ENCODE data around the gene TTC32.
"Not testable (repeated sequence)": the region's sequence is repeated elsewhere in the genome, so short reads cannot be mapped to it uniquely, and the experiment has no call there.

TTC32 gene

GRCh38 chr2:19882286-19882685 lies 19.5 kb downstream of the TTC32 start:
- TF ChIP-seq, protein P1, sequence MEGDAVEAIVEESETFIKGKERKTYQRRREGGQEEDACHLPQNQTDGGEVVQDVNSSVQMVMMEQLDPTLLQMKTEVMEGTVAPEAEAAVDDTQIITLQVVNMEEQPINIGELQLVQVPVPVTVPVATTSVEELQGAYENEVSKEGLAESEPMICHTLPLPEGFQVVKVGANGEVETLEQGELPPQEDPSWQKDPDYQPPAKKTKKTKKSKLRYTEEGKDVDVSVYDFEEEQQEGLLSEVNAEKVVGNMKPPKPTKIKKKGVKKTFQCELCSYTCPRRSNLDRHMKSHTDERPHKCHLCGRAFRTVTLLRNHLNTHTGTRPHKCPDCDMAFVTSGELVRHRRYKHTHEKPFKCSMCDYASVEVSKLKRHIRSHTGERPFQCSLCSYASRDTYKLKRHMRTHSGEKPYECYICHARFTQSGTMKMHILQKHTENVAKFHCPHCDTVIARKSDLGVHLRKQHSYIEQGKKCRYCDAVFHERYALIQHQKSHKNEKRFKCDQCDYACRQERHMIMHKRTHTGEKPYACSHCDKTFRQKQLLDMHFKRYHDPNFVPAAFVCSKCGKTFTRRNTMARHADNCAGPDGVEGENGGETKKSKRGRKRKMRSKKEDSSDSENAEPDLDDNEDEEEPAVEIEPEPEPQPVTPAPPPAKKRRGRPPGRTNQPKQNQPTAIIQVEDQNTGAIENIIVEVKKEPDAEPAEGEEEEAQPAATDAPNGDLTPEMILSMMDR (IDR thresholded peaks at IDR 0.05): no peak
- H3K4me1 ChIP-seq (ENCODE audit: control insufficient read depth in 1 of 2, insufficient read depth in 1 of 2, low read depth in 1 of 2, low read length in 1 of 2): no peaks in the 10 kb centered on the region
- no peak overlapping the region for H3K27ac ChIP-seq
- H3K9me3 ChIP-seq: no peaks in the 10 kb centered on the region
- no peaks in the 10 kb centered on the region for H3K36me3 ChIP-seq
- no peak overlapping the region for H3K4me3 ChIP-seq (ENCODE audit: low read depth in 1 of 2, low read length in 1 of 2)
- H3K27me3 ChIP-seq: peaks cover 4% of the 10 kb centered on the region

DNA sequence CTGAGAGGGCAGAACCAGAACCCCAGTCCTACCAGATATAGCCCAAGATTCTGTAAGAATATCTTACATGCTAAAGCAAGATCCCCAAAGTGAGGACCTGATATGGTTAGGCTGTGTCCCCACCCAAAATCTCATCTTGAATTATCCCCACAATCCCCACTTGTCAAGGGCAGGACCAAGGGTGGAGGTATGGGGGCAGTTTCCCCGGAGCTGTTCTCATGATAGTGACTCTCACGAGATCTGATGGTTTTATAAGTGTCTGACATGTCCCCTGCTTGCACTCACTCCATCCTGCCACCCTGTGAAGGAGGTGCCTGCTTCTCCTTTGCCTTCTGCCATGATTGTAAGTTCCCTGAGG lies 19.9 kb downstream of the TTC32 start:
- H3K4me1 ChIP-seq (ENCODE audit: control insufficient read depth in 1 of 2, insufficient read depth in 1 of 2, low read depth in 1 of 2, low read length in 1 of 2): no peaks in the 10 kb centered on the region
- no peaks in the 10 kb centered on the region for H3K9me3 ChIP-seq
- no peaks in the 10 kb centered on the region for H3K36me3 ChIP-seq
- no peak overlapping the region for H3K4me3 ChIP-seq (ENCODE audit: low read depth in 1 of 2, low read length in 1 of 2)
- TF ChIP-seq, protein P1 (IDR thresholded peaks at IDR 0.05): no peak
- H3K27me3 ChIP-seq: peaks cover 4% of the 10 kb centered on the region
- H3K27ac ChIP-seq: no peak overlapping the region

DNA sequence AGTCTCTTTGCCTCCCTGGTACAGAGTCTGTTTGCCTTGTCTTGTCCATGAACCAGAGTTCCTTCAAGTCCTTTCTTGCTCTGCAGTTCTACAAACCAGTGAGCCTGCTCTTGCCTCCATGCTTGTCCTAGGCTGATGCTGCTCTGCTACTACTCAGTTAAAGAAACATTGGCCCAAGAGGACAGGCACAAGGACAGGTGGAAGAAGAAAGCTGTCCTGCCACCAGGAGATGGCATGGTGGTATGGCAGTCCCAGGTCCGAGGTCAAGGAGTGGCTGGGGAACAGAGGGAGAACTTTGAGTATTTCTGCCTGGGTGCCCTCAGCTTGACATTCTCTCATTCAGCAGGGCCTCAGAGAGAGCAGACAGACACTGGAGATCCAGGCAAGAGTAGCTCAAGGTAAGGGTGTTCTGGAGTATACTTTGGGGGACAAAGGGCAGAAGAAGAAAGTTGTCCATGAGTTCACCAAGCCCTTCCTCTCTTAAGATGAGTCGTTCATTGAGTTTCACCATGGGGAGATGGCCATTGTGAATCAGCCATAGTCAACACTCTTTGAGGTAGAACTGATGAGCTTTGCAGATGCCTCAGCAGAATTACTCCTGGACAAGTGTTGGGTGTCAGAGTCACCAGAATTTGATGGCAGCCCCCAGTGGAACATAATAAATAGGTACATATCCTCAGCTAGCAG lies 20.4 kb downstream of the TTC32 start:
- H3K4me1 ChIP-seq (ENCODE audit: control insufficient read depth in 1 of 2, insufficient read depth in 1 of 2, low read depth in 1 of 2, low read length in 1 of 2): no peaks in the 10 kb centered on the region
- no peaks in the 10 kb centered on the region for H3K36me3 ChIP-seq
- H3K27ac ChIP-seq: no peak overlapping the region
- no peaks in the 10 kb centered on the region for H3K9me3 ChIP-seq
- TF ChIP-seq, protein P1 (IDR thresholded peaks at IDR 0.05): no peak
- no peak overlapping the region for H3K4me3 ChIP-seq (ENCODE audit: low read depth in 1 of 2, low read length in 1 of 2)
- H3K27me3 ChIP-seq: peaks cover 4% of the 10 kb centered on the region

GRCh38 chr2:19880191-19880590 lies 21.6 kb downstream of the TTC32 start:
- not testable (repeated sequence) for H3K9me3 ChIP-seq; H3K4me3 ChIP-seq (ENCODE audit: low read depth in 1 of 2, low read length in 1 of 2); H3K36me3 ChIP-seq; H3K27me3 ChIP-seq; H3K4me1 ChIP-seq (ENCODE audit: control insufficient read depth in 1 of 2, insufficient read depth in 1 of 2, low read depth in 1 of 2, low read length in 1 of 2); H3K27ac ChIP-seq

DNA sequence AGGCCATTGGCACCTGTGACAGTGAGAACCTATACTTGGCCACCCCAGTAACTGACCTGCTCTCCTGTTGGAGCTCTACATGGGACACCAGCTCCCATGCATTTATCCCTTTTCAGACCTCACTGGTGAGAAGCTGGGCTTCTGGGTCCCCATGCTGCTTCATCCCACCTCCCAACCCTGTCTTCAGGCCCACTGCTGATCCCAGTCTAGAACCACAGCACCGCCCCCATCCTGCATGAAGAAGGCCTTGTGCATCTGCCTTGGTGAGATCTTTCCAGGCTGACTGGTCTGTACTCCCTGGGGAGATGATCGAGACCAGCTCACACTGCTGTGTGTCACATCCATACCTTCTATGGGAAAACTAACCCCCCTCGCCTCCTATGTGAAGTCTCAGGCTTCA lies 22.7 kb downstream of the TTC32 start:
- Histone ChIP-seq H3K36me3 (peaks cover 6% of the 10 kb centered on the region), H3K4me1 (ENCODE audit: control insufficient read depth in 1 of 2, insufficient read depth in 1 of 2, low read depth in 1 of 2, low read length in 1 of 2) (no peaks in the 10 kb centered on the region), H3K9me3 (no peaks in the 10 kb centered on the region), H3K27ac (no peak overlapping the region), H3K27me3 (peaks cover 4% of the 10 kb centered on the region), H3K4me3 (ENCODE audit: low read depth in 1 of 2, low read length in 1 of 2) (no peak overlapping the region)
- TF ChIP-seq, protein P1 (IDR thresholded peaks at IDR 0.05): no peak

GRCh38 chr2:19878268-19879046 lies 23.3 kb downstream of the TTC32 start:
- Histone ChIP-seq H3K27me3 (peaks cover 4% of the 10 kb centered on the region), H3K36me3 (peaks cover 6% of the 10 kb centered on the region), H3K4me3 (ENCODE audit: low read depth in 1 of 2, low read length in 1 of 2) (no peak overlapping the region), H3K27ac (no peak overlapping the region), H3K4me1 (ENCODE audit: control insufficient read depth in 1 of 2, insufficient read depth in 1 of 2, low read depth in 1 of 2, low read length in 1 of 2) (no peaks in the 10 kb centered on the region), H3K9me3 (no peaks in the 10 kb centered on the region)
- TF ChIP-seq, protein P1 (IDR thresholded peaks at IDR 0.05): no peak
